Natural killer cell (primary cell): Measurements from ENCODE around the gene RNU2-63P. TPM values are rescaled to one million over a fixed set of nuclear protein-coding genes. Genes with fewer than 3 reads are reported as not detected.

Experiments
- ATAC-seq, 3 donors: fragments of 150-1000 bp in 2 of 3; fragments of 200-7000 bp in 1 of 3; cut with Tn5 transposase; 1 replicate in 1 of 3; 2 replicates in 2 of 3; pipeline ENCODE4 v1.10.0; 2021; ENCODE audit warnings: mild to moderate bottlenecking in 2 of 3, moderate library complexity in 2 of 3
- DNase-seq, 2 donors: peaks; one replicate each; pipeline versions ENCODE4 v3.0.0 to v3.0.0-alpha.2; 2013 to 2021; ENCODE audit warnings: mixed read lengths in 1 of 2
- H3K27ac ChIP-seq: one replicate; pipeline ENCODE4 v1.5.1; 2013; ENCODE audit warnings: mild to moderate bottlenecking, low read length
- H3K27me3 ChIP-seq: one replicate; pipeline ENCODE4 v1.6.1; 2013; ENCODE audit warnings: low read length; ENCODE audit not compliant: control insufficient read depth, insufficient read depth
- H3K36me3 ChIP-seq: one replicate; pipeline ENCODE4 v1.6.1; 2013; ENCODE audit warnings: low read length; ENCODE audit not compliant: control insufficient read depth, insufficient read depth
- H3K4me1 ChIP-seq: one replicate; pipeline ENCODE4 v1.6.1; 2013; ENCODE audit warnings: low read length; ENCODE audit not compliant: control insufficient read depth, insufficient read depth
- H3K4me3 ChIP-seq: one replicate; pipeline ENCODE4 v1.5.1; 2013; ENCODE audit warnings: low read length
- H3K9me3 ChIP-seq: one replicate; pipeline ENCODE4 v1.6.1; 2013; ENCODE audit warnings: low read length; ENCODE audit not compliant: control insufficient read depth, insufficient read depth
- H3K27ac Mint-ChIP-seq, 2 donors: one replicate each; pipeline ENCODE4 v1.8.0; 2022; ENCODE audit warnings: mild to moderate bottlenecking in 2 of 2, mixed read lengths in 2 of 2, moderate library complexity in 1 of 2
- H3K27me3 Mint-ChIP-seq, 2 donors: one replicate each; pipeline ENCODE4 v1.8.0; 2022; ENCODE audit warnings: low read depth in 2 of 2, mixed read lengths in 2 of 2
- H3K36me3 Mint-ChIP-seq: one replicate; pipeline ENCODE4 v1.8.0; 2022; ENCODE audit warnings: mixed read lengths
- H3K4me1 Mint-ChIP-seq, 2 donors: one replicate each; pipeline ENCODE4 v1.8.0; 2022; ENCODE audit warnings: mixed read lengths in 2 of 2
- H3K4me3 Mint-ChIP-seq: one replicate; pipeline ENCODE4 v1.8.0; 2022; ENCODE audit warnings: mild to moderate bottlenecking, moderate library complexity, mixed read lengths
- H3K9me3 Mint-ChIP-seq, 2 donors: one replicate each; pipeline ENCODE4 v1.8.0; 2022; ENCODE audit warnings: mixed read lengths in 2 of 2
- WGBS: methylation state at CpG from one replicate; pipeline ENCODE4 v1.1.7; 2013; ENCODE audit warnings: missing lambda C conversion rate; ENCODE audit not compliant: insufficient coverage; 5-methylcytosine and 5-hydroxymethylcytosine counted together
- intact Hi-C: fragments of 100-400 bp; cut with micrococcal nuclease; formaldehyde crosslinking; loops from one replicate; pipeline ENCODE4 v1.14.2; 2022
- total RNA-seq, 4 donors: library from RNA; stranded (reverse); fragments of 120-200 nt in 1 of 4; gene quantifications; one replicate each; pipeline versions ENCODE4 v1.2.3 to v1.2.4, GENCODE V29; 2013 to 2022
- TF ChIP-seq, protein P1 (sequence below): fragments of 200-600 bp; IDR thresholded peaks from one replicate; pipeline ENCODE4 v1.8.0; 2022; ENCODE audit warnings: antibody characterized with exemption

Gene RNU2-63P
- total RNA-seq, 3 donors from 2014 or later (not counting 1 experiment from before 2014, with no cell fraction given): 46.9 to 117 (median 48.3) TPM

DNA sequence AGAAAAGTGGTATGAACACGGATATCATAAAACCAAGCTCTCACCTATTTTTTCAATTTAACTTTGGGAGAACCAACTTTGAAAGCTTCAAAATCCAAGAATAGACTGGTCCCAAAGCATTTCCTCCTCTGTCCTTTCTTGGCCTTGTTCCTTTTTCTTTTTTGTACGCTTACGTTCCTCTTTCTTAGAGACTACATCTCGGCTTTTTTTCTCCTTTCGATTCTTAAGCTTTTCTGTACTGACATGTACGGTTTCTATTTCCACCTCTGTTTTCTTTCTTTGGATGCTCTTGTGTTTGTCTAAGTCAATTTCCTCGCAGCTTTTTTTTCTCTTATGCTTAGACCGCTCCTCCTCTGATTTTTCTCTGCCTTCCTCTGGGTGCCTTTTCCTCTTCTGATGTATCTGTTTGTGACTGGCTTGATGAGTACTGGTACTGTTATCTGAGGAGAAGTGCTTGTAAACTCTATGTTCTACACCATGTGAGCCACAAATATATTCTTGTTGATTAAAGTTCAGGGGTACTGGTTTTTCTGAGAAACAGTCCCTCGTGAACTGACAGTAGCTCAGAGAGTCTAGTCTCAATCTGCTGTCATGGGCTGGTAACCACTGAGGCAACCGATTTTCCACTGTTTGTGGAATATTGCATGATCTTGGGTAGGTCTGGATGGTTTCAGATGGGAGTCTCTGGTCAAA lies 11.5 kb upstream of the RNU2-63P start:
- Histone ChIP-seq H3K27ac (no peak overlapping the region), H3K27me3 (no peaks in the 10 kb centered on the region), H3K4me3 (no peak overlapping the region), H3K9me3 (no peaks in the 10 kb centered on the region), H3K36me3 (peaks cover 25% of the 10 kb centered on the region), H3K4me1 (no peaks in the 10 kb centered on the region)
- TF ChIP-seq, protein P1, sequence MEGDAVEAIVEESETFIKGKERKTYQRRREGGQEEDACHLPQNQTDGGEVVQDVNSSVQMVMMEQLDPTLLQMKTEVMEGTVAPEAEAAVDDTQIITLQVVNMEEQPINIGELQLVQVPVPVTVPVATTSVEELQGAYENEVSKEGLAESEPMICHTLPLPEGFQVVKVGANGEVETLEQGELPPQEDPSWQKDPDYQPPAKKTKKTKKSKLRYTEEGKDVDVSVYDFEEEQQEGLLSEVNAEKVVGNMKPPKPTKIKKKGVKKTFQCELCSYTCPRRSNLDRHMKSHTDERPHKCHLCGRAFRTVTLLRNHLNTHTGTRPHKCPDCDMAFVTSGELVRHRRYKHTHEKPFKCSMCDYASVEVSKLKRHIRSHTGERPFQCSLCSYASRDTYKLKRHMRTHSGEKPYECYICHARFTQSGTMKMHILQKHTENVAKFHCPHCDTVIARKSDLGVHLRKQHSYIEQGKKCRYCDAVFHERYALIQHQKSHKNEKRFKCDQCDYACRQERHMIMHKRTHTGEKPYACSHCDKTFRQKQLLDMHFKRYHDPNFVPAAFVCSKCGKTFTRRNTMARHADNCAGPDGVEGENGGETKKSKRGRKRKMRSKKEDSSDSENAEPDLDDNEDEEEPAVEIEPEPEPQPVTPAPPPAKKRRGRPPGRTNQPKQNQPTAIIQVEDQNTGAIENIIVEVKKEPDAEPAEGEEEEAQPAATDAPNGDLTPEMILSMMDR: no peak
- 49% methylated on average over 10 of the region's 10 CpGs for WGBS
- no peaks in the 10 kb centered on the region for H3K9me3 Mint-ChIP-seq
- H3K36me3 Mint-ChIP-seq: peaks cover 10% of the 10 kb centered on the region
- DNase-seq (no peak), ATAC-seq (no peak)
- peak overlapping the region; percentile 12 to 53 for H3K27ac Mint-ChIP-seq
- peaks cover 9 to 14% of the 10 kb centered on the region in 2 donors for H3K4me1 Mint-ChIP-seq
- no peaks in the 10 kb centered on the region for H3K27me3 Mint-ChIP-seq
- intact Hi-C loops: no loop called here
- H3K4me3 Mint-ChIP-seq: peak overlapping the region; percentile 2

DNA sequence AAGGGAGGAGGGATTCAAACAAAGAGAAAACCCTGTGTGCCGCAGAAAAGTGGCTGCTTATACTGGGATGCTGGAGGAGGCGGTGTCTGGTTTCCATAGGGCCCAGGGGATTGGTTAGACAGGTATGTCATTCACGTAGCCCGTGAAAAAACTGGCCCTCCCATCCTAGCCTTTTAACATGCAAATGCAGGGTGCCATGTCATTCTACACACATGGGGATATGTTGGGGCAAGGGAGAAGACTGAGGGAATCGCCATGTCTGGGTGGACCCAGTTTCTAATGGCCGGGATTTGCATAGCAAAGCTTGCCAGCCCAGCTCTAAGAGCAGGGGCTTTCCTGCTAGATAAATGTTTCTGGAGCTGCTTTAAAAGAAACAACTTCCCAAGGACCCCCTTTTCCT lies 8.2 kb upstream of the RNU2-63P start:
- no peak overlapping the region for H3K4me3 Mint-ChIP-seq
- TF ChIP-seq, protein P1: no peak
- H3K27me3 Mint-ChIP-seq: no peaks in the 10 kb centered on the region
- H3K4me1 Mint-ChIP-seq: peaks cover 9% of the 10 kb centered on the region in 2 donors
- H3K27ac Mint-ChIP-seq: no peak overlapping the region
- no peak for DNase-seq
- Histone ChIP-seq H3K9me3 (no peaks in the 10 kb centered on the region), H3K4me1 (no peaks in the 10 kb centered on the region), H3K4me3 (no peak overlapping the region), H3K27ac (no peak overlapping the region), H3K27me3 (no peaks in the 10 kb centered on the region), H3K36me3 (peaks cover 10% of the 10 kb centered on the region)
- intact Hi-C loops: no loop called here
- ATAC-seq: no peak
- no peaks in the 10 kb centered on the region for H3K9me3 Mint-ChIP-seq
- 100% methylated on average over 6 of the region's 6 CpGs for WGBS
- H3K36me3 Mint-ChIP-seq: peaks cover 10% of the 10 kb centered on the region

DNA sequence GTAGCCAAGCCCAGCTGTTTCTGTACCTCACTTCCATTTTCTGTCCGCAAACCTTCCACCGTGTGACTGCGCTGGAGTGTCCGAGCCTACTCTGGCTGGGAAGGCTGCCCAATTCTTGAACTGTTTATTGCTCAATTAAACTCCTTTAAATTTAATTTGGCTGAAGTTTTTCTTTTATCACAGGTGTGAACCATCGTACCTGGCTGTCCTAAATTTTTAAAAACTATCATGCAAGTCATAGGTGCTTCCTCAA lies 6.2 kb upstream of the RNU2-63P start:
- no peaks in the 10 kb centered on the region for H3K27me3 Mint-ChIP-seq
- H3K4me3 ChIP-seq: no peak overlapping the region

More for the DNA sequence above, 6.2 kb upstream of the RNU2-63P start:
- Histone ChIP-seq H3K4me1 (peaks cover 2% of the 10 kb centered on the region), H3K27ac (no peak overlapping the region), H3K27me3 (no peaks in the 10 kb centered on the region), H3K36me3 (no peaks in the 10 kb centered on the region), H3K9me3 (no peaks in the 10 kb centered on the region)
- DNase-seq (no peak), ATAC-seq (no peak)
- 97% methylated on average over 5 of the region's 5 CpGs for WGBS
- peaks cover 4 to 5% of the 10 kb centered on the region in 2 donors for H3K4me1 Mint-ChIP-seq
- no peaks in the 10 kb centered on the region for H3K9me3 Mint-ChIP-seq
- H3K4me3 Mint-ChIP-seq: no peak overlapping the region
- H3K36me3 Mint-ChIP-seq: peaks cover 2% of the 10 kb centered on the region
- TF ChIP-seq, protein P1: no peak
- no peak overlapping the region for H3K27ac Mint-ChIP-seq
- intact Hi-C loops: no loop called here
